ENCODE data around the gene ZNF766.
"Not testable (repeated sequence)": the region's sequence is repeated elsewhere in the genome, so short reads cannot be mapped to it uniquely, and the experiment has no call there.

Gene ZNF766

DNA sequence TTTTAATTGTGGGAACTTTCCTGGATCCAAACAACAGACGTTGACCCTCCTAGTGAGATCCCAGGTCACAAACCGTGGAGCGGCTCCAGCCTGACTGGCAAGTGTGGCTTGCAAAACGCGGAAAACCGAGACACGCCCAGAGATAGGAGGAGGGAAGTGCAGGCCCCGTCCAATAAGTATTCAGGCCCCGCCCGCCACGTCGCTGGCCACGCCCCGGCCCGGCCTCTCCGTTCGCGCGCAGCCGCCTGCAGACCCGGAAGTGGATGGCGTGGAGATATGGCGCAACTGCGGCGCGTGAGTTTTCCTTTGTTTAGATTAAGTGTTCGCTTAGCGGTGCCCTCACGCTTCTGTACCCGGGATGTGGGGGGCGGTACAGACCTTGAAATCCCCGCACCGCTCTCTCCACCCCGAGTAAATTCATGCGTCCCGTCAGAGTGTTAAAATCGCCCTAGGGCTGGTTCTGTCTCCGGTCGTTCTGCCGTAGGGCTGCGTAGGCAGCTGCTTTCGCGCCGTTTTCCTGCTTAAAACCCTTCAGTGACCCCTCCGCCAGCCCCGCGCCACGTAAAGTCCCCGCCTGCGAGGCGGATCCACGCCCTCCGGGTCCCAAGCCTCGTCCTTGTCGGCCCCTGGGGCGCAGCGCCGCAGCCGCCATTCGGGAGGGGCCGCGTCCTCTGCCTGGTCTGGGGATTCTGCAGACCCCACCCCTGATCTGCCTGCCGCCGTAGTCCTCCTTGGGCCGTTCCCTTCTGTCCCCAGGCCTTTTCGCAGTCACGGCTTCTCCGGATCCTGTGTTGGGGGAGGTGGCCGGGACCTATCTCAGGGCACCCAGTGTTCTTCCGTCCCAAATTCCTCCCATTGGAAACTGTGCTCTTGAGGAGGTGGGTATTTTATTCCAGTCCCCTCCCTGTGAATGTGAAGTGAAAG, at the start of gene ZNF766:
Gene ZNF766, plus strand, starts transcription at position 250 of the 924 bp plus-strand sequence. Its CDS starts 27 bp downstream, at position 277.
- DNase-seq = peak; percentile 62

DNA sequence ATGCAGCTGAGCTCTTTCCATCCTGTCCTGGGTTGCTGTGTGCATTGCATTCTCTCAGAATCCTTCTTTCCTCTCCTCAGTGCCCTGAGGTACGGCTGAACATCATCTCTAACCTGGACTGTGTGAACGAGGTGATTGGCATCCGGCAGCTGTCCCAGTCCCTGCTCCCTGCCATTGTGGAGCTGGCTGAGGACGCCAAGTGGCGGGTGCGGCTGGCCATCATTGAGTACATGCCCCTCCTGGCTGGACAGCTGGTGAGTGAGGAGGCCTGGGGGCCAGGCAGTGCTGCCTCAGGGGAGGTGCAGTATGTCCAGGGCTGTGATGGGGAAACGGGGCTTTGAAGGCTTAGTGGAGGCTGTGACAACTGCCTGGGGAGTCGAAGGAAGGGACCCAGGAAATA, 49.8 kb upstream of the ZNF766 start:
- no peak for DNase-seq

DNA sequence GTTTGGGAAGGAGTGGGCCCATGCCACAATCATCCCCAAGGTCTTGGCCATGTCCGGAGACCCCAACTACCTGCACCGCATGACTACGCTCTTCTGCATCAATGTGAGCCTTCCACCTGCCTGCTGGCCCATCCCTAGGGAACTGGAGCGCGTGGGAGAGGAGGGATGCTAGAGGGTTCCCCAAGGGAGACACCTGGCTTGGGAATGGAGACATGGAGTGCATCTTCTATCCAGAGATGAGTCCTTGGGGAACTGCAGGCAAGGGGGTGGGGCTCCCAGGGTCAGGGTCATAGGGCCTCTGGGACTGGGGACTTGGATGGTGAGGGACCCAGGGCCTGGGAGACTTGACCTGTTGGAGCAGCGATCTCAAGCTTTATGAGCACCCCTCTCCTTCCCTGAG, 48.4 kb upstream of the ZNF766 start:
- no peak for DNase-seq

DNA sequence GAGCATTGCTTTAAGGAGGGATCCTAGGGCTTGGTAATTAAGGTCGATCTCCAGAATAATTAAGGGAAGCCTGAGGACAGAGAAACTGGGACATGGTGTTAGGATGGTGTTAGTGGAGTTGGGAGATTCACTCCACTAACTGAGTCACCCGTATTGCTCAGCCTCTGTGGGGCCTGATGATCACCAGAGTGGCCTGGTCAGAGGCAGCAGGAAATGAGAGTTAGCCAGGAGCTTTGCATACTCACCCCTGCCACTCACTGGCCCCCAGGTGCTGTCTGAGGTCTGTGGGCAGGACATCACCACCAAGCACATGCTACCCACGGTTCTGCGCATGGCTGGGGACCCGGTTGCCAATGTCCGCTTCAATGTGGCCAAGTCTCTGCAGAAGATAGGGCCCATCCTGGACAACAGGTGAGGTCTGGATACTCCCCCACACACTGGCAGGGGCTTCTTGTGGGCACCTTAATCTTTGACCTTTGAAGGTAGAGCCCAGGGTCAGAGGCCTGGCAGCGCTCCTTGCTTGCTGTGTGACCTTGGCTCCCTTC, 47.5 kb upstream of the ZNF766 start:
- DNase-seq = no peak

DNA sequence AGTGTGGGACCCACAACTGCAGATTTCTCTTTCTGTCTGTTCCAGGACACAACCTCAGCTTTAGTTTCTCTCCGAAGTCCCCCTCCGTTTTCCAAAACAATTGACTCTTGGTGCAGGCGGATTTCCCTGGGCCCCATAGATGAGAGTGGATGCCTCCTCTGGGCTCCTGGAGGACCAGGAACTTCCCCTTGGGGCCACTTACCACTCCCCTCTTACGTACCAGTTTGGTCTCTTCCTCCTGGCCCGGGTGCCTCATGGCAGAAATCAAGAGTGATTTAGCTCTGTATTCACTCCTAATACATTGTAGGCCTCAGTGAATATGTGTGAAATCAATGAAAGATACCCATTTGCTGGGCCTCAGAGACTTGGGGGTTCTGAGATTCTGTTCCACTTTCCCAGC, 45.2 kb upstream of the ZNF766 start:
- DNase-seq = no peak

DNA sequence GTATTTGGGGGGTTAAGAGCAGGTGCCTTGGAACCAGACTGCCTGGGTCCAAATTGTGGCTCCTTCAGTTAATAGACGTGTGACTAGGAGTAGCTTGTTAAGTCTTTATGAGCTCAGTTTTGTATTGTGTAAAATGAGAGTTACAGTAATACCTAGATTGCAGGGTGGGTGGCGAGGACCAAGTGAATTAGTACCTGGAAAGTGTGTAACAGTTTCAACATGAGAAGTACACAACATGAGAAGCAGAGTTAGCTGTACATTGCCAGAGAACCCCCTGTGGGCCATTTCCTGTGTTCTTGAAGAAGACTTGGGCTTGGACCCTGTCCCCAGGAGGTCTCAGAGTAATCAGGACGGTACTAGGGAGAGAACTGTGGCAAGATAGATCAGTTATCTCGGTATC, 42.7 kb upstream of the ZNF766 start:
- no peak for DNase-seq

GRCh38 chr19:52227196-52227940, 42.0 kb upstream of the ZNF766 start:
- no peak for DNase-seq

GRCh38 chr19:52227980-52228379, 41.4 kb upstream of the ZNF766 start:
- DNase-seq = no peak

- DNase-seq = no peak
Observed at GRCh38 chr19:52229524-52229923, 39.9 kb upstream of the ZNF766 start.

GRCh38 chr19:52230685-52231084, 38.7 kb upstream of the ZNF766 start:
- DNase-seq = no peak

DNA sequence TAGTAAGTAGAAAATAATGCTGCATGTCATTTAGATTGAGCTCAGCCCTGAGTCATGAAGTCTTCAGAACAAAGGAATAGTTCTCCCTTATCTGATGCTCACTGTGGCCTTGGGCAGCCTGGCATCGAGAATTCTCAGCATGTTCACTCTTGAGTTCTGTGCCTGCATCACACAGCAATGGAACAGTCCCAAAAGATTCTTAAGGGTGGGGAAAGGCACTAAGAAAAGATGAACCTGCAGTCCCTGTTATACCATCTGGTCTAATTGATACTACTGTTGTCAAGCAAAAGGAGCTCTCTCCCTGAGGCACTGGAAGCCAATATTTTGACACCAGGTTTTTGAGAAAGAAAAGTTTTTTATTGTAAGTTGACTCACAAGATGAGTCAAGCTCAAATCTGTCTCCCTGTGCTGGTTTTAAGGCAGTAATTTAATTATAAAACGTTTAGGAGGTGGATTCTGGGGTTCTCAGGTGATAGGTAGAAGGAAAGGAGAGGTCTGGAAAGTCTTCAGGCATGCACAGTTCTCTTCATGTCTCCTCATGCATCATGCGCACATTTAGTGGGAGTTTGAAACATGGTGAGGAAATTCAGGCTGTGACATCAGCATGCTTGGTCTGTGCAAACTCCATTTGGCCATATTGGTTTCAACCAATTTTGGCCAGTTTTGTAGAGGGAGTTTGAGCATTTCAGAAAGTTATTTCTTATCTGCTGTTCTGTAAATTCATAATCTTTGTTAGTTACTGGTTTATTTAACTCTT, 38.1 kb upstream of the ZNF766 start:
- DNase-seq = no peak

- no peak for DNase-seq
Observed at GRCh38 chr19:52234406-52234805, 35.0 kb upstream of the ZNF766 start.

DNA sequence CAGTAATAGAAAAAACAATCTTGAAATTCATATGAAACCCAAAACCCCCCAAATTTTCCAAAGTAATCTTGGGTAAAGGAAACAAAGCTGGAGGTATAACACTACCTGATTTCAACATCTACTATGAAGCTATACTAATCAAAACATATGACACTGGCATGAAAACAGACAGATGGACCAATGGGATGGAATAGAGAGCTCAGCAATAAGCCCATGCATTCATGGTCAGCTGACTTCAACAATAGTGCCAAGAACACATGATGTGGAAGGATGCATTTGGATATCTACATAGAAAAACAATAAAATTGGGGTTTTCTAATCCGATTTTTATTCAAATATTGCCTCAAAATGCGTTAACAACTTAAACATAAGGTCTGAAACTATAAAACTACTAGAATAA, 32.2 kb upstream of the ZNF766 start:
- DNase-seq = no peak

GRCh38 chr19:52237771-52238400, 31.5 kb upstream of the ZNF766 start:
- no peak for DNase-seq

GRCh38 chr19:52244021-52244420, 25.4 kb upstream of the ZNF766 start:
- no peak for DNase-seq

- no peak for DNase-seq
Observed at GRCh38 chr19:52248241-52248640, 21.1 kb upstream of the ZNF766 start.

DNA sequence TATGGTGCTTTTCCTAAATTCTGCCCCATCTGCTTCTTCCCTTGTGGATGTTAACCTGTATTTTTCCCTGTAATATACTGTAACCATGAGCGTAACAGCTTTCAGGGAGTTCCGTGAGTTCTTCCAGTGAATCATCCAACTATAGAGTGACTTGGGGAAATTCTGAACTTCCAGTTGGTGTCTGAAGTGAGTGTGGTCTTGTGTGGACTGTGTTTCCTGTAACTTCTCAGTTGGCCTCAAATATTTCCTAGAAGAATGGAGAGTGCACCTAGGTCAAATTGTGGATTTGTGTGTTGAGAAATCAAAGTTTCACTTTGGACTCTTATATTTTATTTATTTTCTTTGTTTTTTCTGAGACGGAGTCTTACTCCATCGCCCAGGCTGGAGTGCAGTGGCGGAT, 11.0 kb upstream of the ZNF766 start:
- DNase-seq = no peak

- DNase-seq = not testable (repeated sequence)
Observed at GRCh38 chr19:52265556-52265955, 3.8 kb upstream of the ZNF766 start.

GRCh38 chr19:52270266-52270885, 989 bp downstream of the ZNF766 start:
- DNase-seq = no peak

- no peak for DNase-seq
Observed at GRCh38 chr19:52273301-52273700, 3.9 kb downstream of the ZNF766 start.

DNA sequence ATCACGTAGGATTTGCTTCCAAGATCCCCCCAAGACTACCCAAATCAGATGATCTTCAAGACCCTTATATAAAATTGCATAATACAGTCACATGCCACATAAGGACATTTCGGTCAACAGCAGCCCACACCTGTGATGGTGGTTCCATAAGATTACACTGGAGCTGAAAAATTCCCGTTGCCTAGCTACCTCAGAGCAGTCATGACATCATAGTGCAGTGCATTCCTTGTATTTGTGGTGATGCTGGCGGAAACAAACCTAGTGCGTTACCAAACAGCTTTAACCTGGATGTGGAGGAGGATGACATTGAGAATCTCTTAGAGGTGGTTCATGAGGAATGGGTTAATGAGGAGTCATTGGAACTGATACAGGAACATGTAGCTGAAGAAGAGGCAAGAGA, 4.8 kb downstream of the ZNF766 start:
- no peak for DNase-seq

DNA sequence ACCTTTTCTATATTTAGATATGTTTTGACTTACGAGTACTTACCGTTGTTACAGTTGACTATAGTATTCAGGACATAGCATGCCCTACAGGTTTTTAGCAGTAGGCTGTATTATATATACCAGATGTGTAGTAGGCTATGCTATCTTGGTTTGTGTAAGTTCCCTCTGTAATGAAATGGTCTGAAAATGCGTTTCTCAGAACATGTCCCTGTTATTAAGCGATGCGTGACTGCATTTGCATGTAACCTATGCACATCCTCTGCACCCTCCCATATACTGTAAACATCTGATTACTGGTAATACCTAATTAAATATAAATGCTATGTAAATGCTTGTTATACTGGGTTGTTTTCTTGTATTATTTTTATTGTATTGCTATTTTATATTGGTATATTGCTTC, 6.6 kb downstream of the ZNF766 start:
- no peak for DNase-seq

All from SIG-M5 (cell line).